Neuronal stem cell (in vitro differentiated cells): ENCODE results near the gene YTHDF2.
"Not testable (repeated sequence)": the region's sequence is repeated elsewhere in the genome, so short reads cannot be mapped to it uniquely, and the experiment has no call there.

Experiments
- DNase-seq: peaks from one replicate; pipeline ENCODE4 v3.0.0-alpha.2; 2013; ENCODE audit warnings: low spot score
- H2AFZ ChIP-seq: one replicate; pipeline ENCODE4 v1.6.1; 2013; ENCODE audit warnings: mild to moderate bottlenecking, low read length, inconsistent platforms
- H2AK5ac ChIP-seq: 2 replicates; pipeline ENCODE4 v1.6.1; 2013; ENCODE audit warnings: low read depth, mild to moderate bottlenecking, inconsistent platforms, low read length, moderate library complexity, mixed read lengths
- H2BK120ac ChIP-seq: 2 replicates; pipeline ENCODE4 v1.6.1; 2013; ENCODE audit warnings: low read depth, mild to moderate bottlenecking, inconsistent platforms, low read length, moderate library complexity, mixed read lengths
- H2BK12ac ChIP-seq: one replicate; pipeline ENCODE4 v1.6.1; 2013; ENCODE audit warnings: low read length, inconsistent platforms
- H2BK15ac ChIP-seq: 2 replicates; pipeline ENCODE4 v1.6.1; 2013; ENCODE audit warnings: mild to moderate bottlenecking, low read length, inconsistent platforms, mixed read lengths
- H2BK5ac ChIP-seq: one replicate; pipeline ENCODE4 v1.6.1; 2013; ENCODE audit warnings: inconsistent platforms, mild to moderate bottlenecking, low read length, moderate library complexity
- H3K14ac ChIP-seq: one replicate; pipeline ENCODE4 v1.6.1; 2013; ENCODE audit warnings: low read length, inconsistent platforms
- H3K18ac ChIP-seq: 2 replicates; pipeline ENCODE4 v1.6.1; 2013; ENCODE audit warnings: low read length, inconsistent platforms
- H3K23ac ChIP-seq: 2 replicates; pipeline ENCODE4 v1.6.1; 2013; ENCODE audit warnings: low read depth, mild to moderate bottlenecking, mixed read lengths, low read length, inconsistent platforms; ENCODE audit not compliant: poor library complexity
- H3K27ac ChIP-seq: replicated peaks from 3 replicates; pipeline ENCODE4 v1.5.1; 2013; ENCODE audit warnings: low read length, inconsistent platforms
- H3K27me3 ChIP-seq, 3 experiments: 2 replicates each; pipeline ENCODE4 v1.6.1; 2013; ENCODE audit warnings: low read length in 3 of 3, mild to moderate bottlenecking in 2 of 3, inconsistent platforms in 1 of 3, low read depth in 1 of 3, mixed read lengths in 1 of 3, moderate library complexity in 1 of 3; ENCODE audit not compliant: control insufficient read depth in 3 of 3, insufficient read depth in 3 of 3
- H3K36me3 ChIP-seq, 2 donors: replicated peaks in 1 of 2; 2 replicates each; pipeline ENCODE4 v1.6.1; 2013; ENCODE audit warnings: low read length in 2 of 2; ENCODE audit not compliant: control insufficient read depth in 2 of 2, insufficient read depth in 2 of 2
- H3K4ac ChIP-seq: 2 replicates; pipeline ENCODE4 v1.6.1; 2013; ENCODE audit warnings: inconsistent platforms, mild to moderate bottlenecking, low read length, moderate library complexity
- H3K4me1 ChIP-seq, 2 donors: 1 replicate in 1 of 2; 2 replicates in 1 of 2; pipeline ENCODE4 v1.6.1; 2013; ENCODE audit warnings: low read length in 2 of 2, low read depth in 1 of 2; ENCODE audit not compliant: control insufficient read depth in 2 of 2, insufficient read depth in 1 of 2
- H3K4me2 ChIP-seq: one replicate; pipeline ENCODE4 v1.6.1; 2013; ENCODE audit warnings: mild to moderate bottlenecking, low read length, inconsistent platforms; ENCODE audit not compliant: insufficient read depth, poor library complexity, severe bottlenecking
- H3K4me3 ChIP-seq, 2 donors: 2 replicates each; pipeline ENCODE4 v1.5.1; 2013; ENCODE audit warnings: low read length in 2 of 2, mild to moderate bottlenecking in 2 of 2, inconsistent platforms in 1 of 2, moderate library complexity in 1 of 2
- H3K79me1 ChIP-seq: one replicate; pipeline ENCODE4 v1.6.1; 2013; ENCODE audit warnings: low read depth, mild to moderate bottlenecking, inconsistent platforms, low read length, moderate library complexity
- H3K9ac ChIP-seq: one replicate; pipeline ENCODE4 v1.6.1; 2013; ENCODE audit warnings: mild to moderate bottlenecking, low read depth, low read length, inconsistent platforms; ENCODE audit not compliant: poor library complexity
- H3K9me3 ChIP-seq, 2 donors: replicated peaks in 1 of 2; 2 replicates each; pipeline versions ENCODE3 to v1.6.1; 2013; ENCODE audit warnings: low read length in 2 of 2, mild to moderate bottlenecking in 2 of 2, inconsistent platforms in 1 of 2, low read depth in 1 of 2, mixed read lengths in 1 of 2, moderate library complexity in 1 of 2; ENCODE audit not compliant: control insufficient read depth in 2 of 2, insufficient read depth in 1 of 2
- H4K8ac ChIP-seq: one replicate; pipeline ENCODE4 v1.6.1; 2013; ENCODE audit warnings: low read depth, mild to moderate bottlenecking, inconsistent platforms, low read length, moderate library complexity
- H4K91ac ChIP-seq: one replicate; pipeline ENCODE4 v1.6.1; 2013; ENCODE audit warnings: low read length, low read depth, mild to moderate bottlenecking, inconsistent platforms; ENCODE audit not compliant: poor library complexity
- WGBS, 2 donors: extraction: QIAGEN DNeasy Blood & Tissue Kit; methylation state at CpG; one replicate each; pipeline ENCODE4 v1.1.7; 2013; ENCODE audit warnings: missing lambda C conversion rate in 2 of 2, mixed read lengths in 1 of 2; ENCODE audit not compliant: insufficient read length in 2 of 2, insufficient replicate concordance in 1 of 2; ENCODE audit errors: extremely low coverage in 2 of 2; 5-methylcytosine and 5-hydroxymethylcytosine counted together

Gene YTHDF2

GRCh38 chr1:28770601-28771165 lies 33.9 kb downstream of the YTHDF2 start:
- no peak overlapping the region for H4K91ac ChIP-seq
- H3K14ac ChIP-seq: no peak overlapping the region
- H2BK5ac ChIP-seq: no peak overlapping the region
- no peak overlapping the region for H2AK5ac ChIP-seq
- no peak overlapping the region for H4K8ac ChIP-seq
- peaks cover 22 to 94% of the 10 kb centered on the region in 2 donors for H3K36me3 ChIP-seq
- H2BK15ac ChIP-seq: no peak overlapping the region
- H3K4me2 ChIP-seq: no peak overlapping the region
- H3K27ac ChIP-seq: no peak overlapping the region
- no peak overlapping the region for H3K9ac ChIP-seq
- no peak overlapping the region for H2BK120ac ChIP-seq
- no CpG with 5 or more reads among the region's 3 CpGs for WGBS, 2 donors
- no peak overlapping the region for H3K4me3 ChIP-seq
- peaks cover 3% of the 10 kb centered on the region for H3K79me1 ChIP-seq
- peaks cover 0 to 2% of the 10 kb centered on the region in 2 donors for H3K9me3 ChIP-seq
- no peak overlapping the region for H3K23ac ChIP-seq
- no peak overlapping the region for H2AFZ ChIP-seq
- H3K4me1 ChIP-seq: no peaks in the 10 kb centered on the region
- H2BK12ac ChIP-seq: no peak overlapping the region
- DNase-seq: no peak
- no peak overlapping the region for H3K18ac ChIP-seq
- no peaks in the 10 kb centered on the region for H3K27me3 ChIP-seq
- H3K4ac ChIP-seq: no peak overlapping the region

GRCh38 chr1:28771921-28772320 lies 35.2 kb downstream of the YTHDF2 start:
- not testable (repeated sequence) for H2BK12ac ChIP-seq, H3K18ac ChIP-seq, H2BK15ac ChIP-seq, H4K8ac ChIP-seq, H3K4me3 ChIP-seq, H4K91ac ChIP-seq, DNase-seq, H3K27me3 ChIP-seq, H3K9ac ChIP-seq, H3K9me3 ChIP-seq, H3K27ac ChIP-seq, H2BK5ac ChIP-seq, H3K4me1 ChIP-seq, H2BK120ac ChIP-seq, H3K4me2 ChIP-seq, H3K23ac ChIP-seq, H2AK5ac ChIP-seq, H2AFZ ChIP-seq, H3K14ac ChIP-seq, H3K4ac ChIP-seq, H3K79me1 ChIP-seq
- peaks cover 16 to 82% of the 10 kb centered on the region in 2 donors for H3K36me3 ChIP-seq
- no CpG with 5 or more reads among the region's 10 CpGs for WGBS, 2 donors

GRCh38 chr1:28773105-28773504 lies 36.4 kb downstream of the YTHDF2 start:
- H2AK5ac ChIP-seq: no peak overlapping the region
- H3K4me1 ChIP-seq: no peaks in the 10 kb centered on the region
- WGBS, 2 donors: no CpG with 5 or more reads among the region's 3 CpGs
- H2BK15ac ChIP-seq: no peak overlapping the region
- H3K18ac ChIP-seq: no peak overlapping the region
- no peak overlapping the region for H2BK120ac ChIP-seq
- no peak overlapping the region for H2BK12ac ChIP-seq
- H3K36me3 ChIP-seq: peaks cover 16 to 76% of the 10 kb centered on the region in 2 donors
- no peak overlapping the region for H3K27ac ChIP-seq
- H3K4me3 ChIP-seq: no peak overlapping the region
- H3K9me3 ChIP-seq: peaks cover 0 to 3% of the 10 kb centered on the region in 2 donors
- H3K14ac ChIP-seq: no peak overlapping the region
- H3K23ac ChIP-seq: no peak overlapping the region
- H3K9ac ChIP-seq: no peak overlapping the region
- no peak overlapping the region for H4K91ac ChIP-seq
- H4K8ac ChIP-seq: no peak overlapping the region
- no peak overlapping the region for H2AFZ ChIP-seq
- H3K4ac ChIP-seq: no peak overlapping the region
- no peaks in the 10 kb centered on the region for H3K27me3 ChIP-seq
- DNase-seq: no peak
- no peak overlapping the region for H3K4me2 ChIP-seq
- H3K79me1 ChIP-seq: no peaks in the 10 kb centered on the region
- H2BK5ac ChIP-seq: no peak overlapping the region

GRCh38 chr1:28775121-28775942 lies 38.6 kb downstream of the YTHDF2 start:
- H3K36me3 ChIP-seq: peaks cover 14 to 53% of the 10 kb centered on the region in 2 donors
- WGBS, 2 donors: no CpG with 5 or more reads among the region's 39 CpGs

More at GRCh38 chr1:28775121-28775942, 38.6 kb downstream of the YTHDF2 start:
- Histone ChIP-seq H2BK5ac (no peak overlapping the region), H3K14ac (no peak overlapping the region), H3K23ac (no peak overlapping the region), H3K4me2 (no peak overlapping the region), H2BK15ac (no peak overlapping the region), H3K27ac (no peak overlapping the region), H3K9ac (no peak overlapping the region), H3K4ac (peak overlapping the region; percentile 78), H4K91ac (no peak overlapping the region), H2BK12ac (no peak overlapping the region), H3K79me1 (no peaks in the 10 kb centered on the region), H3K4me1 (no peaks in the 10 kb centered on the region), H4K8ac (no peak overlapping the region), H3K4me3 (peak overlapping the region in 1 of 2 donors; percentile 61), H2AFZ (no peak overlapping the region), H3K9me3 (peaks cover 0 to 3% of the 10 kb centered on the region in 2 donors), H3K27me3 (no peaks in the 10 kb centered on the region), H2BK120ac (no peak overlapping the region), H3K18ac (no peak overlapping the region), H2AK5ac (no peak overlapping the region)
- no peak for DNase-seq
